ENCODE data around the gene F2RL2. TPM values are rescaled to one million over a fixed set of nuclear protein-coding genes. Genes with fewer than 3 reads are reported as not detected.

F2RL2 gene
- polyA plus RNA-seq, 1 donor from 2014 or later: not detected

DNA sequence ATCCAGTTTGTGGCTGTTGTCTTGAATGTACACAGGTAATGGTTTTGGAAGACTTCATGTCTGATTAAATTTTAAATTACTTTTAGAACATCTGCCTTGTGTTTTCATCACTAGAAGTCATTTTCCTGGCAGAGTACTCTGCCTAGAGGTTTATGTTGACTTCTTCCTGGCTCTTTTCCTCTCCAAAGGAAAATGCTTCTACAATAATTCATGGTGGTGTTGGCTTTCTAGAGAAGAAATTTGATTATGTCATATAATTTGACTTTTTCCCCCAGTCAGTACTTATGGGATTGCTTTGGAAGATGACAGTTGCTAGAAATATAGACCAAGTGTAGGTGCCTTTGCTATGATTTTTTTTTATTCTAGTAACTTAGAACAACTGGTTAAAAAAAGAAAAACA is 46.8 kb downstream of the F2RL2 start (continued):
- TF ChIP-seq RAD21 (conservative IDR thresholded peaks at IDR 0.05) (no peak), EZH2 (IDR thresholded peaks at IDR 0.05; ENCODE audit: borderline replicate concordance, insufficient read depth, low read length, poor library complexity, severe bottlenecking) (no peak)

DNA sequence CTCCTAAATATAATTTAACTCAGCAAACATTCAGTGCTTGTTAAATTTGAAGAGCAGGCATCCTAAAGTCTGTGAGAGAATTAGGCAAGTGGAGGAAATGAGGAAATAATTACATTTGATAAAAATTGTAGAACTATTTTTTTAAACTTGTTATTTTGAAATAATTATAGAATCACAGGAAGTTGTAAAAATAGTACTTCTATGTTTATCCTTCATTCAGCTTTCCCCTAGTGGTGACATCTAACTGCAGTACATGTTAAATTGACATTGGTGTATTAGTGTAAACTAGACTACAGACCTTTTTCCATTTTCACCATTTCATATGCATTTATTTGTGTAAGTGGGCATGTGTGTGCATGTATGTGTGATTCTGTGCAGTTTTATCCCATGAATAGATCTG is 51.6 kb downstream of the F2RL2 start:
- H3K27ac ChIP-seq (ENCODE audit: low read length): no peak overlapping the region
- H3K36me3 ChIP-seq (ENCODE audit: insufficient read depth, low read length): no peaks in the 10 kb centered on the region
- no peak overlapping the region for H3K4me2 ChIP-seq (ENCODE audit: low read length)
- no peak overlapping the region for H3K9ac ChIP-seq (ENCODE audit: low read length)
- H3K4me3 ChIP-seq (ENCODE audit: low read length): no peak overlapping the region
- no peaks in the 10 kb centered on the region for H3K9me3 ChIP-seq (ENCODE audit: low read length)
- H3F3A ChIP-seq (ENCODE audit: insufficient read depth, low read length, poor library complexity, severe bottlenecking): no peaks in the 10 kb centered on the region
- no peaks in the 10 kb centered on the region for H3K9me2 ChIP-seq (ENCODE audit: insufficient read depth, low read length)
- no peak overlapping the region for H2AFZ ChIP-seq (ENCODE audit: low read depth, low read length)
- TF ChIP-seq CTCF (IDR thresholded peaks at IDR 0.05; ENCODE audit: poor library complexity, severe bottlenecking) (no peak), POLR2AphosphoS5 (IDR thresholded peaks at IDR 0.05) (no peak), MXI1 (conservative IDR thresholded peaks at IDR 0.05; ENCODE audit: poor library complexity, severe bottlenecking) (no peak), RAD21 (conservative IDR thresholded peaks at IDR 0.05) (no peak), TAF1 (IDR thresholded peaks at IDR 0.05; ENCODE audit: low read depth) (no peak), SMC3 (conservative IDR thresholded peaks at IDR 0.05; ENCODE audit: poor library complexity) (no peak), REST (IDR thresholded peaks at IDR 0.05; ENCODE audit: borderline replicate concordance) (no peak), EZH2 (IDR thresholded peaks at IDR 0.05; ENCODE audit: borderline replicate concordance, insufficient read depth, low read length, poor library complexity, severe bottlenecking) (no peak), EP300 (conservative IDR thresholded peaks at IDR 0.05; ENCODE audit: poor library complexity, severe bottlenecking) (no peak)
- H3K27me3 ChIP-seq (ENCODE audit: insufficient read depth, low read depth, low read length): no peaks in the 10 kb centered on the region
- no peaks in the 10 kb centered on the region for H4K20me1 ChIP-seq (ENCODE audit: insufficient read depth)
- H3K79me2 ChIP-seq (replicated peaks; ENCODE audit: insufficient read depth, low read length): no peaks in the 10 kb centered on the region

DNA sequence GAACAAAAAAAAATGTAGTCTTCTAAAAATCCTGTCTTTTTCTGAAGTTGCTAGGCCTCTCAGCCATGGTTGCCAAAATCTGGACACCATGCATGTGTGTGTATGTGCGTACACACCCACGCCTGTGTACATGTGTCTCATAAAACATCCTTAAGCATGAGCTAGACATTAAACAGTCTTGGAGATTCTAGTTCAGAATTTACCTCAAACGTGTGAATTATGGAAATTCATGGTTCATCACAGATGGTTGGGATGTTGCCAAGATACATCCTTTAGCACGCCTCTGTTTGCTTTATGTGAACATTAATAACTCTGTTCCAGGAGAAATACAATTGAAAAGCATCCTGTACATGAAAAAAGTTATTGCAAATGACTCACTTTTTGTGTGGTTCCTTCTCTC is 53.0 kb downstream of the F2RL2 start:
- no peaks in the 10 kb centered on the region for H4K20me1 ChIP-seq (ENCODE audit: insufficient read depth)
- H3K79me2 ChIP-seq (replicated peaks; ENCODE audit: insufficient read depth, low read length): no peaks in the 10 kb centered on the region
- no peak overlapping the region for H3K4me2 ChIP-seq (ENCODE audit: low read length)
- H3K27me3 ChIP-seq (ENCODE audit: insufficient read depth, low read depth, low read length): no peaks in the 10 kb centered on the region
- no peaks in the 10 kb centered on the region for H3K9me2 ChIP-seq (ENCODE audit: insufficient read depth, low read length)
- no peaks in the 10 kb centered on the region for H3F3A ChIP-seq (ENCODE audit: insufficient read depth, low read length, poor library complexity, severe bottlenecking)
- no peaks in the 10 kb centered on the region for H3K9me3 ChIP-seq (ENCODE audit: low read length)
- no peaks in the 10 kb centered on the region for H3K36me3 ChIP-seq (ENCODE audit: insufficient read depth, low read length)
- TF ChIP-seq EP300 (conservative IDR thresholded peaks at IDR 0.05; ENCODE audit: poor library complexity, severe bottlenecking): no peak
- TF ChIP-seq RAD21 (conservative IDR thresholded peaks at IDR 0.05): no peak
- no peak for TF ChIP-seq REST (IDR thresholded peaks at IDR 0.05; ENCODE audit: borderline replicate concordance)
- no peak for TF ChIP-seq POLR2AphosphoS5 (IDR thresholded peaks at IDR 0.05)
- TF ChIP-seq CTCF (IDR thresholded peaks at IDR 0.05; ENCODE audit: poor library complexity, severe bottlenecking): no peak
- no peak for TF ChIP-seq EZH2 (IDR thresholded peaks at IDR 0.05; ENCODE audit: borderline replicate concordance, insufficient read depth, low read length, poor library complexity, severe bottlenecking)
- no peak for TF ChIP-seq MXI1 (conservative IDR thresholded peaks at IDR 0.05; ENCODE audit: poor library complexity, severe bottlenecking)
- TF ChIP-seq TAF1 (IDR thresholded peaks at IDR 0.05; ENCODE audit: low read depth): no peak
- no peak for TF ChIP-seq SMC3 (conservative IDR thresholded peaks at IDR 0.05; ENCODE audit: poor library complexity)
- no peak overlapping the region for H2AFZ ChIP-seq (ENCODE audit: low read depth, low read length)
- H3K27ac ChIP-seq (ENCODE audit: low read length): no peak overlapping the region
- H3K9ac ChIP-seq (ENCODE audit: low read length): no peak overlapping the region
- H3K4me3 ChIP-seq (ENCODE audit: low read length): no peak overlapping the region

Measured in neural cell (in vitro differentiated cells).